GM19351 (cell line): ENCODE data around the gene TGOLN2.

Experiments
- ATAC-seq: cut with Tn5 transposase; IDR thresholded peaks from one replicate; pipeline ENCODE4 v1.9.1; 2021; ENCODE audit warnings: mild to moderate bottlenecking, moderate library complexity; ENCODE audit not compliant: unreplicated experiment

The TGOLN2 gene

DNA sequence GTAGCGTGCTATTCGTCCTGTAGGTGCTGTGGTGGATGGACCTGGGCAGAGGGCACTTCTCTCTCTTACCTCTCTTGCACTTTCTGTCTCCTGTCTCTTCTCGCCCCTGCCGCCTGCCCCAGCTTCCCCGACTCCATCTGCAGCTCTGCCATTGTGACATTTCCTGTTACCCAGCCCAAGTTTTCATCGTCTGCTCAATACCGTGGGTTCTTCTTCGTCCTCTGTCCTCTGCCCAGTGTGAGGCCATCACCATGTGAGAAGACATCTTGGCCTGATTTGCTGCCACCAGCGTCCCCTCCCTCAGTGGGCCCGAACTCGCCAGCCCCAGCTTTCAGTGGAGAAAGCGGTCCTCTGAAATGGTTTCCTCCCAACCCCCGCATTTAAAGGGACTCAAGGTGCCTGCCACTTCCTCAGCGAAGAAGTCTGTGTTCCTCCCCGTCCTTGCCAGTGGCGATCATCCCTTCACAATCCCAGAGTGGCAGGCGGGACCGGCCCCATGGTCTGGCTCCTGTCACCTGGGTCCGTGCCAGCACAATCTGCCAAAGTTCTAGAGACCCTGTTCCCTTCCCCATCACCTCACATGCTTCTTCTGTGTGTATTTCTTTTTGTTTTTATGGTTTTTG lies 18.0 kb downstream of the TGOLN2 start:
- no peak for ATAC-seq

DNA sequence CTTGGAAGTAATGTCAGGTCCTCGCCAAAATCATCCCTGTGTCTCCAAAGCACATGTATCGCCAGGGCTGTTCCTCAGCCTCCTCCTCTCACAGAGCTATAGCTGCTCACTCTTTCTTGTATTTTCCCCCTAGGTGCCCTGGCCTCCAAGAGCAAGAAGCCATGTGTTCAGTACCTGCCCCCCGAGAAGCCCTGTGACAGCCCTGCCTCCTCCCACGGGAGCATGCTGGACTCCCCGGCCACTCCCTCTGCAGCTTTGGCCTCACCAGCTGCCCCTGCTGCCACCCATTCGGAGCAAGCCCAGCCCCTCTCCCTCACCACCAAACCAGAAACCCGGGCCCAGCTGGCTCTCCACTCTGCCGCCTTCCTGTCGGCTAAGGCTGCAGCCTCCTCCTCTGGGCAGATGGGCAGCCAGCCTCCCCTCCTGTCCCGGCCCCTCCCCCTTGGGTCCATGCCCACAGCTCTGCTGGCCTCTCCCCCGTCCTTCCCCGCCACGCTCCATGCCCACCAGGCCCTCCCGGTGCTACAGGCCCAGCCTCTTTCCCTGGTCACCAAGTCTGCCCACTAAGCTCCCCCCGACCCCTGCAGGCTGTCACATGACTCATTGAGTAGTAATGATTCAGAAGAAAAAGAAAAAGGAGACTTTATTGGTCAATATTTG lies 18.8 kb downstream of the TGOLN2 start:
- ATAC-seq, result no peak

DNA sequence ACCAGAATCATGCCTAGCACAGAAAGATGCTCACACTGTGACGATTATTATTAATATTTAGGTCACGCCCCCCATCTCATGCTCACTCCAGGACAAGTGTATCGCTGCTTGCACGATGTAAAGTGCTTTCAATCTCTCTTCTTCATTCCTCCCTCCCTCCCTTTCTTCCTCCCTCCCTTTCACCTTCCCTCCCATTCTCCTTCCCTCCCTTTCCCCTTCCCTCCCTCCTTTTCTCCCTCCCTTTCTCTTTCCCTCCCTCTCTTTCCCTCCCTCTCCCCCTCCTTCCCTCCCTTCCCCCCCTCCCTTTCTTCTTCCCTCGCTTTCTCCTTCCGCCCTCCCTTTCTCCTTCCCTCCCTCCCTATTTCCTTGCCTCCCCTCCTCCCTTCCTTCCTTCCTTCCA lies 19.6 kb downstream of the TGOLN2 start:
- ATAC-seq, result no peak

DNA sequence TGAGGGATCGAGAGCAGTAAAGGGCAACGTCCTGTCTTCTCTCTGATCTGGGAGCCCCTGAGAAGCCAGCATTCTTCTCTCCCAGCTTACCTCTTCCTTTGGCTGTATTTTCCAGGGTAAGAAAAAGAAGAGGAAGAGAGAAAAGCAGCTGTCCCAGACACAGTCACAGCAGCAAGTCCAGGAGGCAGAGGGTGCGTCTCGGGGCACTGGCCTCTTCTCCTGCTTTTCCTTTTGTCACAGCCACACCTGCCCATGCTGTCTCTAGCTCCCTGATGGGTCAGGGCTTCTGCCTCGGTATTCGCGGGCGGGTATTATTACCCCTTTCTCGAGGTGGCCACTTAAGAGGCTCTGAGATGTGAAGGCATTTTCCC lies 20.3 kb downstream of the TGOLN2 start:
- no peak for ATAC-seq

DNA sequence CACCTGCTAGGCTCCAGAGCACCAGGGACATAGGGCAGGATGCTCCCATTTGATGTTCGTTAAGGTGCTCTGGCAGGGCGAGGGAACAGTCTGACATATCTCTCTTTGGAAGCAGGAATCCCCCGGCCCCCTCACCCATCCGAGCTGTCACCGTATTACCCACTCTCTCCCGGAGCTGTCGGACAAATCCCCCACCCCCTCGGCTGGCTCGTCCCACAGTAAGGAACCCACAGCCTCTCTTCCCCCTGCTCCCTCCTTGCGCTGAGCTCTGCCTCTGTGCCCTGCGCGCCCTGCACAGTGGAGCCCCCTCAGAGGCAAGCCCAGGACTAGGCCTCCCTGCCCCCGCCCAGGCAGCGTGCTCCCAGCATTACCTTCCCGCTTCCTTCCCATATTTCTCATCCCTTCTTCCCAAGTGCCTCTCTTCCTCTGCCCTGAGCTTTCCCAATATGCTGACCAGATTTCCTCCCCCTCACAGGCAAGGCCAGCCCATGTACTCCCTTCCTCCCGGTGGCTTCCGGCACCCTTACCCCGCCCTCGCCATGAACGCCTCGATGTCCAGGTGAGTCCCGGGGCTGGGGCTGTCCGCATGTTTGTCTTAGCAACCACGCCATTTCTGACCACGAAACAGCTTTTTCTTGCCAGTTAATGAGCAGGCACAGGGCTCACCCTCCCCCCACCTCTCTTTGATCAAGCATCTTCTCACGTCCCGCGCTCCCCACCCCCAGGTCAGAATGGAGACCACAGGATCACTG lies 23.8 kb downstream of the TGOLN2 start:
- ATAC-seq, result no peak

- no peak for ATAC-seq
Observed at GRCh38 chr2:85302121-85302520, 25.7 kb downstream of the TGOLN2 start.

DNA sequence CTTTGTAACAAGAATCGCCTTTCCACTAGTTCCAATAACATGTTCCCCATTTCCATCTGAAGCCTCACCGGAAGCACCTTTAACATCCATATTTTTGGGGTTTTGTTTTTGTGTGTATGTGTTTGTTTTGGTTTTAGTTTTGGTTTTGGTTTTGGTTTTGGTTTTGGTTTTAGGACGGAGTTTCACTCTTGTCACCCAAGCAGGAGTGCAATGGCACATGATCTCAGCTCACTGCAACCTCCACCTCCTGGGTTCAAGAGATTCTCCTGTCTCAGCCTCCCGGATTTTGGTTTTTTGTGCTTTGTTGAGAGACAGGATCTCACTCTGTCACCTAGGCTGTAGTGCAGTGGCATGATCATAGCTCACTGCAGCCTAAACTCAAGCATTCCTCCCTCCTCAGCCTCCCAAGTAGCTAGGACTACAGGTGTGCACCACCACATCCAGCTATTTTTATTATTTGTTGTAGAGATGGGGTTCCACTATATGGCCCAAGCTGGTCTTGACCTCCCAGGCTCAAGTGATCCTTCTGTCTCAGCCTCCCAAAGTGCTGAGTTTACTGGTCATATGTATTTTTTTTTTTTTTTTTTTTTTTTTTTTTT lies 36.3 kb downstream of the TGOLN2 start:
- ATAC-seq, result no peak

GRCh38 chr2:85288244-85288725 lies 39.5 kb downstream of the TGOLN2 start:
- ATAC-seq, result no peak

DNA sequence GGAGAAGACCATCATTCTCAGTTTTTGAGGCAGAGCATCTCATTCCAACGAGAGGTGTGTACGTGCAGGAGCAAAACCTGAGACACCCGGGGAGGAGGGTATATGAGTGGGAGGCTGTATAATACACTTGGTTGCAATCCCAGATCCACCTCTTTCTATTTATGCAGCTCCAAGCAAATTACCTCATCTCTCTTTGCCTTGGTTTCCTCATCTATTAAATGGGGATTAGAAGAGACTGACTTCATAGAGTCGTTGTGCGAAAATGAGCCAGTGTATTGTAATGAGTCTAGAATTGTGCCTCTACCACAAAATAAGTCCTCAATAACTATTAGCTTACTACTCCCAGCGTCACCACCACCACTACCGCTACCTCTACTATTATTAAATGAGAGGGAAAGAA lies 40.1 kb downstream of the TGOLN2 start:
- no peak for ATAC-seq

DNA sequence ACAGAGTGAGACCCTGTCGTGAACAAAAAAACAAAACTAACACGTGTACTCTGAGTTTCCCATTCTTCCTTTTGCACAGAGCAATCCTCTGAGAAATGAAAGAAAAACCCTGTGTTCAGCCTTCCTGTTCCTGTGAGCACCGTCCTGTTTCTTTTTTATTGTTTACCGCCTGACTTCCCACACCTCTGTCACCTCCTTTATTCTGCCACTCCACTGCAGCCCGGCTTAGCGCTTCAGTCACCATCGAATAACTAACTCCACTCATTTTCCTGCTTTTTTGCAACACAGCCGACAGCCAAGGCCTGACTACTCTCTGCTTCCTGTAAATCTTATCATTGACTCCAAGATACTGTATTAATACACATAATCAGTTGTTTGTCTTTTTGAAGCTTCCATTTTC lies 40.9 kb downstream of the TGOLN2 start:
- no peak for ATAC-seq

DNA sequence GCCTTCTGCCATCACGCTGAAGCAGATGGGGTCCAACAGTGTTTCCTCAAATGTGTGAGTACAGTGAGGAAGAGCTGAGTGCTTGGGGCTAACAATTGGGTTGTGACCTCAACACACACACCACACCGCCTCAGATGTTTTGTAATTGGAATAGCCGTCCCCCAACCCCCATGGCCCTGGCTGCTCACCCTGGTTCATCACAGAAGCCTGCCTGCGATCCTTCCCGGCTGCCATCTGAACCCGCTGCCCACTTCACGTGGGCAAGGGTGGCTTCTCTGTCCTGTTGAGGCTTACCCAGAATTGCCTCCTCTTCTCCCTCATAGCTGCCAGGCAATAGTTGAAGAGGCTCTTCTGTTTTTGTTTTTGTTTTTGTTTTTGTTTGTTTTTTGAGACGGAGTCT lies 44.1 kb downstream of the TGOLN2 start:
- ATAC-seq, result no peak

GRCh38 chr2:85282914-85283313 lies 44.9 kb downstream of the TGOLN2 start:
- ATAC-seq, result no peak

GRCh38 chr2:85281553-85281952 lies 46.2 kb downstream of the TGOLN2 start:
- no peak for ATAC-seq

- ATAC-seq, result no peak
Observed at GRCh38 chr2:85278361-85278760, 49.4 kb downstream of the TGOLN2 start.

GRCh38 chr2:85277416-85278158 lies 50.2 kb downstream of the TGOLN2 start:
- ATAC-seq, result no peak

DNA sequence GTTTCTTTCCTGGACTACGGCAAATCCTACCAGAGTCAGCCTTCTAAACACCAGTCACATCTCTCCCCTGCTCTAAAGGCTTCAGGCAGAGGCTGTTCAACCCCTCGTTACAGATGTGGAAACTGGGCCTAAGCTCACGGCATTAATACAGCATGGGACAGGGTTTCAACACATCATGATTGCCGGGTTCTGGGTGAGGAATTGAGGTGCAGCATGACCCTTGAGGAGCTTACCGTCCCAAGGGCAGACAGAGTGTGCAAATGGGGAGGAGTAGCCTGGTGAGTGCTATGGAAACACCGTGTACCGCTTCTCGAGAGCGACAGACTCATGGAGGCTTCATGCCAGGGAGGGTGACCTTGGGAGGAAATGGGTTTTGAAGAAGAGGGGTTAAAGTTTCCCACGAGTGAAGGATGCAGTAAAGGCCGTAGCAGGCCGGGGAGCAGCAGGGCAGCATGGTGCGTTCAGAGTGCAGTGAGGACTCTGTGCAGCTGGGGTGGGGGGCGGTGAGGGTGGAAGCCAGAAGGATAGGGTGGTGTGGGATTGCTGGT lies 51.1 kb downstream of the TGOLN2 start:
- no peak for ATAC-seq

DNA sequence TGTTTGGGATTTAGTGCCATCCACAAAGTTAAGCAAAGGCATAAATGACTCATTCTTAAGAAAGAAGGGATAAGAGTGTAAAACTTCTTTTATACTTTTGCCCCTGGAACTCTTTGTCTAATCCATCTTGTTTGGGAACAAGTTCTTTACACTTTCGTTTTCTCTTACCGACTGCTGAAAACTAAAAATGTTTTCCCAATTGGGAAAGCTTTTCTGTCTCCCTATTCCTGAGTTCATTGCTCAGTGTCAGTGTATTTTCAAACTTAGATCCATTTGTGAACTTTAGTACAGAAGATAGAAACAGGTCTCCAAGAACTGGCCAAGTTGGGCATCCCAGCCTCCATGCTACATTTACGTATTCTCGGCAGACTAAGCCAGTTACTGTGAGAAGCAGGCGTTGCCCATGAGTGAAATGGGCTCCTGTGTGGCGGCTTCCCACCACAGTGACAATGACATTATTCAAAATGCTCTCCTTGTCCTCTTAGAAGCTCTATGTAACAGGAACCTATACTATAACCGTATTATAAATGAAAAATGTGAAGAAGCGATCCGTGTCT lies 51.7 kb downstream of the TGOLN2 start:
- ATAC-seq, result no peak

GRCh38 chr2:85273738-85274731 lies 53.8 kb downstream of the TGOLN2 start:
- no peak for ATAC-seq

- ATAC-seq, result no peak
Observed at GRCh38 chr2:85272357-85272756, 55.4 kb downstream of the TGOLN2 start.
